BE2C (cell line): Measurements from ENCODE around the gene CEP131.
A peak's percentile ranks its signal among the peaks of the same experiment; 100 is the strongest.
"Not testable (repeated sequence)": the region's sequence is repeated elsewhere in the genome, so short reads cannot be mapped to it uniquely, and the experiment has no call there.

Experiments used
- DNase-seq: peaks from one replicate; pipeline ENCODE4 v3.0.0-alpha.2; 2020
- H3K27me3 ChIP-seq: fragments of 250-450 bp; sonication (Bioruptor Pico); 2 replicates; pipeline ENCODE4 v1.5.1; 2020; ENCODE audit warnings: mild to moderate bottlenecking
- H3K36me3 ChIP-seq: fragments of 250-450 bp; sonication (Bioruptor Pico); 2 replicates; pipeline ENCODE4 v1.5.1; 2020; ENCODE audit warnings: mild to moderate bottlenecking
- H3K4me1 ChIP-seq: fragments of 250-450 bp; sonication (Bioruptor Pico); 2 replicates; pipeline ENCODE4 v1.5.1; 2020
- H3K4me3 ChIP-seq: 2 replicates; pipeline ENCODE4 v1.5.1; 2011; ENCODE audit warnings: low read depth, low read length
- H3K9me3 ChIP-seq: fragments of 250-450 bp; sonication (Bioruptor Pico); 2 replicates; pipeline ENCODE4 v1.5.1; 2020
- TF ChIP-seq, protein P1 (sequence below): IDR thresholded peaks from 2 replicates; pipeline ENCODE4 v1.5.1; 2012; ENCODE audit warnings: mild to moderate bottlenecking, low read depth, low read length

The CEP131 gene

GRCh38 chr17:81147701-81148100 is 75.1 kb downstream of the CEP131 start:
- no peaks in the 10 kb centered on the region for H3K36me3 ChIP-seq
- TF ChIP-seq, protein P1, sequence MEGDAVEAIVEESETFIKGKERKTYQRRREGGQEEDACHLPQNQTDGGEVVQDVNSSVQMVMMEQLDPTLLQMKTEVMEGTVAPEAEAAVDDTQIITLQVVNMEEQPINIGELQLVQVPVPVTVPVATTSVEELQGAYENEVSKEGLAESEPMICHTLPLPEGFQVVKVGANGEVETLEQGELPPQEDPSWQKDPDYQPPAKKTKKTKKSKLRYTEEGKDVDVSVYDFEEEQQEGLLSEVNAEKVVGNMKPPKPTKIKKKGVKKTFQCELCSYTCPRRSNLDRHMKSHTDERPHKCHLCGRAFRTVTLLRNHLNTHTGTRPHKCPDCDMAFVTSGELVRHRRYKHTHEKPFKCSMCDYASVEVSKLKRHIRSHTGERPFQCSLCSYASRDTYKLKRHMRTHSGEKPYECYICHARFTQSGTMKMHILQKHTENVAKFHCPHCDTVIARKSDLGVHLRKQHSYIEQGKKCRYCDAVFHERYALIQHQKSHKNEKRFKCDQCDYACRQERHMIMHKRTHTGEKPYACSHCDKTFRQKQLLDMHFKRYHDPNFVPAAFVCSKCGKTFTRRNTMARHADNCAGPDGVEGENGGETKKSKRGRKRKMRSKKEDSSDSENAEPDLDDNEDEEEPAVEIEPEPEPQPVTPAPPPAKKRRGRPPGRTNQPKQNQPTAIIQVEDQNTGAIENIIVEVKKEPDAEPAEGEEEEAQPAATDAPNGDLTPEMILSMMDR: no peak
- H3K4me3 ChIP-seq: no peak overlapping the region
- DNase-seq: no peak
- H3K27me3 ChIP-seq: no peaks in the 10 kb centered on the region
- H3K9me3 ChIP-seq: no peaks in the 10 kb centered on the region
- H3K4me1 ChIP-seq: no peaks in the 10 kb centered on the region; the same call in 1 of the 2 replicates

GRCh38 chr17:81146208-81146607 is 76.6 kb downstream of the CEP131 start:
- H3K36me3 ChIP-seq, DNase-seq, H3K9me3 ChIP-seq, H3K4me1 ChIP-seq, H3K27me3 ChIP-seq, H3K4me3 ChIP-seq: not testable (repeated sequence)

GRCh38 chr17:81144423-81144781 is 78.4 kb downstream of the CEP131 start:
- DNase-seq: no peak
- H3K4me3 ChIP-seq: no peak overlapping the region
- H3K36me3 ChIP-seq: no peaks in the 10 kb centered on the region
- TF ChIP-seq, protein P1: no peak
- H3K4me1 ChIP-seq: no peaks in the 10 kb centered on the region; the same call in 1 of the 2 replicates
- H3K9me3 ChIP-seq: no peaks in the 10 kb centered on the region
- H3K27me3 ChIP-seq: no peaks in the 10 kb centered on the region

GRCh38 chr17:81143717-81144422 is 78.9 kb downstream of the CEP131 start:
- Histone ChIP-seq H3K27me3 (no peaks in the 10 kb centered on the region), H3K9me3 (no peaks in the 10 kb centered on the region), H3K4me1 (no peaks in the 10 kb centered on the region; the same call in 1 of the 2 replicates), H3K4me3 (no peak overlapping the region), H3K36me3 (no peaks in the 10 kb centered on the region)
- TF ChIP-seq, protein P1: no peak
- DNase-seq: no peak

GRCh38 chr17:81143200-81143527 is 79.6 kb downstream of the CEP131 start:
- DNase-seq: no peak
- Histone ChIP-seq H3K36me3 (no peaks in the 10 kb centered on the region), H3K27me3 (no peaks in the 10 kb centered on the region), H3K4me3 (no peak overlapping the region), H3K9me3 (no peaks in the 10 kb centered on the region), H3K4me1 (no peaks in the 10 kb centered on the region; the same call in 1 of the 2 replicates)
- TF ChIP-seq, protein P1: no peak

- TF ChIP-seq, protein P1: peak; percentile 85
- no peak overlapping the region for H3K4me3 ChIP-seq
- H3K27me3 ChIP-seq: no peaks in the 10 kb centered on the region
- H3K36me3 ChIP-seq: no peaks in the 10 kb centered on the region
- peak; percentile 90 for DNase-seq
- H3K4me1 ChIP-seq: no peaks in the 10 kb centered on the region; the same call in 1 of the 2 replicates
- H3K9me3 ChIP-seq: no peaks in the 10 kb centered on the region
Measured at GRCh38 chr17:81142301-81143199, 80.2 kb downstream of the CEP131 start.
